Psoas muscle (tissue), 8 donors: ENCODE measurements around the gene ADGB. TPM values are rescaled to one million over a fixed set of nuclear protein-coding genes. Genes with fewer than 3 reads are reported as not detected.
"Not testable (repeated sequence)": the region's sequence is repeated elsewhere in the genome, so short reads cannot be mapped to it uniquely, and the experiment has no call there.

Experiments used
- ATAC-seq, 4 donors: fragments of 200-7000 bp; cut with Tn5 transposase; one replicate each; pipeline ENCODE4 v1.9.1; 2020; ENCODE audit warnings: moderate library complexity in 3 of 4, mild to moderate bottlenecking in 2 of 4
- DNase-seq, 2 donors: peaks; one replicate each; pipeline ENCODE4 v3.0.0-alpha.2; 2020
- H3K27ac ChIP-seq: fragments of 200-600 bp; one replicate; pipeline ENCODE4 v1.8.0; 2022
- H3K27me3 ChIP-seq, 3 donors: fragments of 200-600 bp in 1 of 3; one replicate each; pipeline versions ENCODE4 v1.6.1 to v1.8.0; 2013 to 2022; ENCODE audit warnings: low read length in 2 of 3, mild to moderate bottlenecking in 2 of 3, moderate library complexity in 1 of 3; ENCODE audit not compliant: insufficient read depth in 3 of 3
- H3K36me3 ChIP-seq, 2 donors: fragments of 200-600 bp in 1 of 2; one replicate each; pipeline versions ENCODE4 v1.6.1 to v1.8.0; 2013 to 2022; ENCODE audit warnings: low read depth in 1 of 2, mild to moderate bottlenecking in 1 of 2, moderate library complexity in 1 of 2; ENCODE audit not compliant: insufficient read depth in 1 of 2
- H3K4me1 ChIP-seq: fragments of 200-600 bp; one replicate; pipeline ENCODE4 v1.8.0; 2022
- H3K4me3 ChIP-seq: fragments of 200-600 bp; one replicate; pipeline ENCODE4 v1.8.0; 2022; ENCODE audit warnings: mild to moderate bottlenecking
- H3K9me3 ChIP-seq: fragments of 200-600 bp; one replicate; pipeline ENCODE4 v1.8.0; 2022
- CTCF ChIP-seq: fragments of 200-600 bp; IDR thresholded peaks from one replicate; pipeline ENCODE4 v1.8.0; 2022; ENCODE audit warnings: antibody characterized with exemption
- WGBS, 3 donors: extraction: QIAGEN DNeasy Blood & Tissue Kit; methylation state at CpG; one replicate each; pipeline versions ENCODE4 v1.1.6 to v1.1.7; 2013; 5-methylcytosine and 5-hydroxymethylcytosine counted together
- intact Hi-C, 2 donors: fragments of 100-400 bp; cut with DNase I; formaldehyde crosslinking; loops; one replicate each; pipeline versions ENCODE4 v1.11.0 to v1.14.2; 2022
- polyA plus RNA-seq, 3 donors: library from polyadenylated mRNA; stranded (reverse); fragments of 200-250 nt; gene quantifications; one replicate each; pipeline ENCODE4 v1.2.3, GENCODE V29; 2013
- total RNA-seq, 4 donors: library from RNA; stranded (reverse); fragmentation: NEBNext Ultra II Directional in 2 of 4; extraction: Animal tissue kit (Norgen Biotek cat#: 25700) in 2 of 4; gene quantifications; one replicate each; pipeline versions ENCODE4 v1.2.1 to v1.2.4, GENCODE V29; 2021 to 2023
- donor health status: healthy with polysubstance abuse.
- donor health status: DM: no; HTN: no; CAD: no; lungs with moderate emphysema.
- donor health status: Bipolar disorder and iron deficiency.
- donor health status: healthy.
- donor health status: DM: yes; HTN: yes; CAD: no.
- donor health status: DM: no; HTN: no; CAD: no.
- donor health status: DM: no; HTN: no; CAD: no.
- donor health status: DM: yes; HTN: yes; CAD: no.

Gene ADGB
- total and polyA plus RNA-seq, 7 donors = not detected

- Histone ChIP-seq H3K9me3 (no peaks in the 10 kb centered on the region), H3K27ac (no peak overlapping the region), H3K4me3 (no peak overlapping the region), H3K27me3 (no peaks in the 10 kb centered on the region), H3K36me3 (no peaks in the 10 kb centered on the region), H3K4me1 (no peaks in the 10 kb centered on the region)
- intact Hi-C loops = no loop called here
- no peak for ATAC-seq
- TF ChIP-seq CTCF = no peak
- no peak for DNase-seq
- 79 to 83% (median 82%) methylated on average over 1 of the region's 1 CpG for WGBS, 3 donors
Observed at GRCh38 chr6:146814148-146814750, 215.5 kb downstream of the ADGB start.

- intact Hi-C loops = loop anchor here in 1 of 2 donors (5.0 kb wide), 1 partner anchor 1662 kb away; no protein-coding TSS in a partner anchor
Observed at GRCh38 chr6:146815511-146816462, 217.0 kb downstream of the ADGB start.

DNA sequence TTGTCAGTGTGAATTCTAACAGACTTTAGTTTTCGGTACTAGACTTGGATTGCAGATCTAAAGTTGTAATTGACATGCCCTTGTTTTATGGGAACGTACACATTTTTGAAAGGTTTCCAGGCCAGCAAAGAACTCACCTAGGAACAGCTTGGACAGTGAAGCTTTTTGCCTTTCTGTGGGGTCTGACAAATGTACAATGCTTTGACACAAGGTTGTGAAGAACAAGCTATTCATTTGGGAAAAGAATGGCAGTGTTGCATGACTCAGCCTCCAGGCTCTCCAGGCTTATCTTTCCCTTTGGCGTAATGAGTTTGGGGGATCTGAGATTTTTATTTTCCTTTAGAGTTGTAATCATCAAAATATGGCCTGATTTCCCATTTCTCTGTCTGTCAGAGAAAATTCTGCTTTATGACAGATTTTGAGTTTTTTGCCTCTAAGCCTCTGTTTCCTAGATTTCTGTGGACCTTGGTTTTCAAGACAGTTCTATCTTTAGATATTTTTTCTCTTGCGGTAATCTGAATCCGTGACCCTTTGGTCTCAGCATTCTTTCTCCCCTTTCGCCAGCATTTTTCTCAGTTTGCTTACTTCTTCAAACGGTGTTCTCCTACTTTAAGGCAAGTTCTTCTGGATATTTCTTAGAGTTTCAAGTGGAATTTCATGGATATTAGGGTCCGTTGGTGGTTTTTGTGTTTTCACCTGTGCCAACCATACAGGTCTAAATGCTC lies 221.0 kb downstream of the ADGB start:
- Histone ChIP-seq H3K36me3 (no peaks in the 10 kb centered on the region), H3K9me3 (no peaks in the 10 kb centered on the region), H3K4me3 (no peak overlapping the region), H3K27me3 (no peaks in the 10 kb centered on the region), H3K27ac (no peak overlapping the region), H3K4me1 (no peaks in the 10 kb centered on the region)
- DNase-seq = no peak
- ATAC-seq = no peak
- TF ChIP-seq CTCF = no peak
- intact Hi-C loops = loop anchor here in 1 of 2 donors (5.0 kb wide), 1 partner anchor 1658 kb away; no protein-coding TSS in a partner anchor
- WGBS, 3 donors = 61 to 73% (median 61%) methylated on average over 7 to 8 of the region's 8 CpGs

More at GRCh38 chr6:146815511-146816462, 217.0 kb downstream of the ADGB start:
- not testable (repeated sequence) for ATAC-seq, H3K27ac ChIP-seq, H3K9me3 ChIP-seq, H3K4me1 ChIP-seq, DNase-seq, H3K27me3 ChIP-seq, H3K4me3 ChIP-seq, H3K36me3 ChIP-seq
- WGBS, 3 donors = 80 to 86% (median 80%) methylated on average over 13 to 14 of the region's 18 CpGs

GRCh38 chr6:146827216-146827928 lies 228.6 kb downstream of the ADGB start:
- WGBS, 3 donors = 60 to 63% (median 62%) methylated on average over 4 of the region's 4 CpGs

More at GRCh38 chr6:146827216-146827928, 228.6 kb downstream of the ADGB start:
- Histone ChIP-seq H3K36me3 (no peaks in the 10 kb centered on the region), H3K4me1 (no peaks in the 10 kb centered on the region), H3K9me3 (no peaks in the 10 kb centered on the region), H3K27me3 (no peaks in the 10 kb centered on the region), H3K4me3 (no peak overlapping the region), H3K27ac (no peak overlapping the region)
- DNase-seq = no peak
- intact Hi-C loops = no loop called here
- ATAC-seq = no peak
- no peak for TF ChIP-seq CTCF
